Ishikawa (cell line): ENCODE data around the gene SPIRE2.

Experiments
- CEBPB ChIP-seq: IDR thresholded peaks from 2 replicates; pipeline ENCODE4 v1.6.1; 2012
- CREB1 ChIP-seq: IDR thresholded peaks from 2 replicates; pipeline ENCODE4 v1.6.1; 2012; ENCODE audit warnings: low read depth
- EP300 ChIP-seq: IDR thresholded peaks from 2 replicates; pipeline ENCODE4 v1.6.1; 2012; ENCODE audit warnings: borderline replicate concordance
- NFIC ChIP-seq: IDR thresholded peaks from 2 replicates; pipeline ENCODE4 v1.6.1; 2012
- YY1 ChIP-seq: IDR thresholded peaks from 2 replicates; pipeline ENCODE4 v1.6.1; 2012; ENCODE audit warnings: low read depth
- TF ChIP-seq, protein P1 (sequence below): IDR thresholded peaks from 2 replicates; pipeline ENCODE4 v1.6.1; 2012
- TF ChIP-seq, protein P2 (sequence below): IDR thresholded peaks from 2 replicates; pipeline ENCODE4 v1.6.1; 2012; ENCODE audit warnings: low read depth, mild to moderate bottlenecking

DNA sequence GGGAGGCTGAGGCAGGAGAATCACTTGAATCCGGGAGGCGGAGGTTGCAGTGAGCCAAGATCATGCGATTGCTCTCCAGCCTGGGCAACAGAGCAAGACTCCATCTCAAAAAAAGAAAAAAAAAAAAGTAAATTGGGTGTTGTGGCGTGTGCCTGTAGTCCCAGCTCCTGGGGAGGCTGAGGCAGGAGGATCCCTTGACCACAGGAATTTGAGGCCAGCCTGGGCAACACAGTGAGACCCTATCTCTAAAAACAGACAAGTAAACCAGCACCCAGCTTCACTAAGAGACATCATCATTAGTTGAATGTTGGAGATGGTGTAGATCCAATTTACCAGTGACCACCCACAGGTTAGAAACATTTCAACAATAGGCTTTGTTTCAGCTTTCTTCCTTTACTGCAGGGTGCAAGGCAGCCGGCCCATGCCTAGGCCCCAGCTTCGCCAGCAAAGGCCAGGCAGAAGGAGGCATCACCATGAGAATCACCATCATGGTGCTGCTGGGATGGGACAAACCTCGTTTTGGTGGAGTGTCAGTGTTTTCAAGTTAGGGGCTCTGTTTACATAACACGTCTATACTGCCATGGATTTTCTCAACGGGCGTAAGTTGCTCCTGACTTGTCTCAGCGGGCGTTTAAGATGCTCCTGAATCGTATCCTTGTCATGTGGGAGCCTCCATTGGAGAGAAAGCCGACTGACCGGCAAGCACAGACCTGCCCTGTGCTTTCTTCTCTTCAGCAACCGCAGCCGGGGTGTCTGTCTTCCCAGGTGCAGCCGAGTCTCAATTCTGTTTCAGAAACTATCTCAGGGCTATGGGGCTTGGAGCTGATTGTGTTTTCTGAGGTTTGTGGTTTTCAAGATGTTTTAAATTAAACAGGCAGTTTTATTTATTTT, 52.4 kb downstream of the SPIRE2 start:
- TF ChIP-seq, protein P1, sequence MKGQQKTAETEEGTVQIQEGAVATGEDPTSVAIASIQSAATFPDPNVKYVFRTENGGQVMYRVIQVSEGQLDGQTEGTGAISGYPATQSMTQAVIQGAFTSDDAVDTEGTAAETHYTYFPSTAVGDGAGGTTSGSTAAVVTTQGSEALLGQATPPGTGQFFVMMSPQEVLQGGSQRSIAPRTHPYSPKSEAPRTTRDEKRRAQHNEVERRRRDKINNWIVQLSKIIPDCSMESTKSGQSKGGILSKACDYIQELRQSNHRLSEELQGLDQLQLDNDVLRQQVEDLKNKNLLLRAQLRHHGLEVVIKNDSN = no peak
- TF ChIP-seq CREB1 = no peak
- TF ChIP-seq CEBPB = no peak
- TF ChIP-seq, protein P2, sequence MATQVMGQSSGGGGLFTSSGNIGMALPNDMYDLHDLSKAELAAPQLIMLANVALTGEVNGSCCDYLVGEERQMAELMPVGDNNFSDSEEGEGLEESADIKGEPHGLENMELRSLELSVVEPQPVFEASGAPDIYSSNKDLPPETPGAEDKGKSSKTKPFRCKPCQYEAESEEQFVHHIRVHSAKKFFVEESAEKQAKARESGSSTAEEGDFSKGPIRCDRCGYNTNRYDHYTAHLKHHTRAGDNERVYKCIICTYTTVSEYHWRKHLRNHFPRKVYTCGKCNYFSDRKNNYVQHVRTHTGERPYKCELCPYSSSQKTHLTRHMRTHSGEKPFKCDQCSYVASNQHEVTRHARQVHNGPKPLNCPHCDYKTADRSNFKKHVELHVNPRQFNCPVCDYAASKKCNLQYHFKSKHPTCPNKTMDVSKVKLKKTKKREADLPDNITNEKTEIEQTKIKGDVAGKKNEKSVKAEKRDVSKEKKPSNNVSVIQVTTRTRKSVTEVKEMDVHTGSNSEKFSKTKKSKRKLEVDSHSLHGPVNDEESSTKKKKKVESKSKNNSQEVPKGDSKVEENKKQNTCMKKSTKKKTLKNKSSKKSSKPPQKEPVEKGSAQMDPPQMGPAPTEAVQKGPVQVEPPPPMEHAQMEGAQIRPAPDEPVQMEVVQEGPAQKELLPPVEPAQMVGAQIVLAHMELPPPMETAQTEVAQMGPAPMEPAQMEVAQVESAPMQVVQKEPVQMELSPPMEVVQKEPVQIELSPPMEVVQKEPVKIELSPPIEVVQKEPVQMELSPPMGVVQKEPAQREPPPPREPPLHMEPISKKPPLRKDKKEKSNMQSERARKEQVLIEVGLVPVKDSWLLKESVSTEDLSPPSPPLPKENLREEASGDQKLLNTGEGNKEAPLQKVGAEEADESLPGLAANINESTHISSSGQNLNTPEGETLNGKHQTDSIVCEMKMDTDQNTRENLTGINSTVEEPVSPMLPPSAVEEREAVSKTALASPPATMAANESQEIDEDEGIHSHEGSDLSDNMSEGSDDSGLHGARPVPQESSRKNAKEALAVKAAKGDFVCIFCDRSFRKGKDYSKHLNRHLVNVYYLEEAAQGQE = no peak
- TF ChIP-seq YY1 = no peak
- no peak for TF ChIP-seq NFIC
- TF ChIP-seq EP300 = no peak
